ENCODE results near the gene C1orf174.

C1orf174 gene

DNA sequence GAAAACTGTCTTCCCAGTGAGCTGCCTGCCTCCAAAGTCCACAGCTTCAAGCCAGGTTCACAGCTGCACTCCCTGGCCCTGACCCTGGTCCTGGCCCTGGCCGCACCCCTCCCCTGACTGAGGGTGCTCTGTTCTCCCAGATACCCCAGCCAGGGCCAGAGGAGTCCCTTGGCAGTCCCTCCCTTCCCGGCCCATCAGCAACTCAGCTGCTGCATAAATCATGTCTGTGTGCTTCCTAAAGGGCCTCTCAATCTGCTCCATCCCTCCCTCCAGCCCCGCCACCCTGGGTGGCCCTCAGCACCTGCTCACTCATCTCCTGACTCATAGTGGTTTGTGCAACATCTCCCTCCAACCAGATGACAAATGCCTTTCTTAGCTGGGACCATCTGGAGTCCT is 24.8 kb upstream of the C1orf174 start:
- no peak overlapping the region for H3K4me3 ChIP-seq (ENCODE audit: low read depth, low read length)
- TF ChIP-seq, protein P1, sequence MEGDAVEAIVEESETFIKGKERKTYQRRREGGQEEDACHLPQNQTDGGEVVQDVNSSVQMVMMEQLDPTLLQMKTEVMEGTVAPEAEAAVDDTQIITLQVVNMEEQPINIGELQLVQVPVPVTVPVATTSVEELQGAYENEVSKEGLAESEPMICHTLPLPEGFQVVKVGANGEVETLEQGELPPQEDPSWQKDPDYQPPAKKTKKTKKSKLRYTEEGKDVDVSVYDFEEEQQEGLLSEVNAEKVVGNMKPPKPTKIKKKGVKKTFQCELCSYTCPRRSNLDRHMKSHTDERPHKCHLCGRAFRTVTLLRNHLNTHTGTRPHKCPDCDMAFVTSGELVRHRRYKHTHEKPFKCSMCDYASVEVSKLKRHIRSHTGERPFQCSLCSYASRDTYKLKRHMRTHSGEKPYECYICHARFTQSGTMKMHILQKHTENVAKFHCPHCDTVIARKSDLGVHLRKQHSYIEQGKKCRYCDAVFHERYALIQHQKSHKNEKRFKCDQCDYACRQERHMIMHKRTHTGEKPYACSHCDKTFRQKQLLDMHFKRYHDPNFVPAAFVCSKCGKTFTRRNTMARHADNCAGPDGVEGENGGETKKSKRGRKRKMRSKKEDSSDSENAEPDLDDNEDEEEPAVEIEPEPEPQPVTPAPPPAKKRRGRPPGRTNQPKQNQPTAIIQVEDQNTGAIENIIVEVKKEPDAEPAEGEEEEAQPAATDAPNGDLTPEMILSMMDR (IDR thresholded peaks at IDR 0.05; ENCODE audit: low read depth, low read length): no peak

DNA sequence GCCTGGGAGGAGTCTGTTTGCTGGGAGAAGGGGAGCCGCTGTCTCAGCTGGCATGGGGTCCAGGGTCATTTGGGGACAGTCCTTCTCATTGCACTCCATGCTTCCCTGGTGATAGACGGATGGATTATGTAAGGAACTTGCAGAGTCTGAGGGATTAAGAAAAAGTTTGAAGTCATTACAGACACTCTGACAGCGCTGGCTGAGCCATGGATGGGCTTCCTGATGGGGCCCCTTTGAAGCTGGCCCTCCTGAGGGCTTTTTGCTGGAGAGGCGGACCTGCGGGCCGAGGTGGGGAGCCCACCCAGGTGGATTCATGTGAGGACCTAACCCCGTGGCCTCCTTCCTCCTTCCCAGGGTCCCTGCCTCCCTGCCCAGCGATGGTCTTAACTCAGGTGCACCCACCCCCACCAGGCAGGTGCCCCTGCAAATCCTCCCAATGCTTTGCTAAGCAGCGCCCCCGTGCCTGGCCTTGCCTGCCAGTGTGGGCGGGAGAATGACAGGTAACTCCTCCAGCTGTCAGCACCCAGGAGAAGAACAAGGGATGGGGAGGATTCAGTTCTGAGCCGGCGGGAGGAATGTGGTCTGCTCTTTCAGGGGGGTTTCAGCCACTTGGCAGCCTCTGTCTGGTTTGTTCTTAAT is 24.2 kb upstream of the C1orf174 start:
- H3K4me3 ChIP-seq (ENCODE audit: low read depth, low read length): no peak overlapping the region
- TF ChIP-seq, protein P1 (IDR thresholded peaks at IDR 0.05; ENCODE audit: low read depth, low read length): no peak

DNA sequence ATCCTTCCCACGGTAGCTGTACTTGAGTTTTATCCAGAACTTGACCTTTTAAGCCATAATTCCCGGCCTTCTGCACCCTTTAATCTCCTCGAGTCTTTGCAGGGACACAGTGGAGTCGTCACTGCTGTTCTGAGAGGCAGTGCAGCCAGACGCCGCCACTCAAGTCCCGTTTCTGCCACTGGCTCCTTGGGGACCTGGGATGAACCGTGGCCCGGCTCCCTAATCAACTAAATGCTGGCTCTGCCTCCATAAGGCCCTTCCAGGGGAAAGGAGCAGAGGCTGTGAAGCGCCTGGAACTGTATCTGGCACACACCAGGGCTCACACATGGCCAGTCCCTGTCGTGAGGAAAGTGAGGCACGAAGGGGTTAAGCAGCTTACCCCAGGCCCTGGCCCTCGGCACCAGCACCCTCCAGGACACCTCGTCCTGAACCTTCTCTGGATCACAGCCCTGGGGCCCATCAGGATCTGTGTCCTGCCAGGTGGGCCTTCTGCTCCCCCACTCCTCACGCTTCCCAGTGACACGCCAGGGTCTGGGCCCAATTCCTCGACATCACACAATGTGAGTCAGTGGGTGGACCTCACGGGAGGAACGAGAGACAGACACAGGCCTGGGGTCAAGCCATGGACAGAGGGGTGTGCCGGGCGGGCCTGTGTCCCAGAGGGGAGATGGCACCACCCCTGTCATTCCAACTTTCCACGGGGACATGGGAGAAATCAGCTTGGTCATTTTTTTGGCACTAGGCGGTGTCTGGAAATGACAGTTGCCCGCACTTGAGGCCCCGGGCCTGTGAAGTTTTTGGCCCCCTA is 23.5 kb upstream of the C1orf174 start:
- TF ChIP-seq, protein P1 (IDR thresholded peaks at IDR 0.05; ENCODE audit: low read depth, low read length): no peak

DNA sequence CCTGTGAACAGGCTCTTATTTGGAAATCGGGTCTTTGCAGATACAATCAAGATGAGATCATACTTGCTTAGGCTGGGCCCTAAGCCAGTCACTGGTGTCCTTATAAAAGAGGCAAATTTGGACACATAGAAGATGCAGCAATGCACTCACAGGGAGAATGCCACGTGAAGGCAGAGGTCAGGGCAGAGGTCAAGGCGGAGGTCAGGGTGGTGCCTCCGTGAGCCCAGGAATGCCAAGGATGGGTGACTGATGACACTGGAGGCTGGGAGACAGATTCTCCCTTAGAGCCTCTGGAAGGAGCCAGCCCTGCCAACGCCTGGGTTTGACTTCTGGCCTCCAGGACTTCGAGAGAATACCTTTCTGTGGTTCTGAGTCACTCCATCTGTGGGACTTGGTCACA is 22.8 kb upstream of the C1orf174 start:
- H3K4me3 ChIP-seq (ENCODE audit: low read depth, low read length): no peak overlapping the region
- TF ChIP-seq, protein P1 (IDR thresholded peaks at IDR 0.05; ENCODE audit: low read depth, low read length): no peak

More for the DNA sequence above, 23.5 kb upstream of the C1orf174 start:
- no peak overlapping the region for H3K4me3 ChIP-seq (ENCODE audit: low read depth, low read length)

DNA sequence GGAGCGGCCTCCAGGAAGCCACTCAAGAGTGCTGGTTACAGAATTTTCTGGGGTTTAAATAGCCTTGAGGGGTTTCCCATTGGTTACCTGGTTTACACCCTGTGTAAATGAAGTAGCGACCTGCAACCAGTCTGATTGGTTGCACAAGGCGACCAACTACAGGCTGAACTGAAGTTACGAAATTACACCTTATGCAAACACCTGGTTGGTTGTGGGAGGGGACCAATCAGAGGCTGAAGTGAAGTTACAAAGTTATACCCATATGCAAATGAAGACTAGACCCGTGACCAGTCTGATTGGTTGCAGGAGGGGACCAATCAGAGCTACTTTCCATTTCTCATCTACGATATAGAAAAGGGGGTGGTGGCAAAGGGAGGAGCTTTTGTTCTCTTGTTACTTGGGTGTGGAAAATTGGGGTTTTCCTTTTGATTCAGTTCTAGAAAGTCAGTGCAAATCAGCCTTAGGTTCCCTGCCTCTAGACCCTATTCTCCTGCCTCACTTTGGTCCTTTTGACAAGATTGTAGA is 22.2 kb upstream of the C1orf174 start:
- TF ChIP-seq, protein P1 (IDR thresholded peaks at IDR 0.05; ENCODE audit: low read depth, low read length): no peak

DNA sequence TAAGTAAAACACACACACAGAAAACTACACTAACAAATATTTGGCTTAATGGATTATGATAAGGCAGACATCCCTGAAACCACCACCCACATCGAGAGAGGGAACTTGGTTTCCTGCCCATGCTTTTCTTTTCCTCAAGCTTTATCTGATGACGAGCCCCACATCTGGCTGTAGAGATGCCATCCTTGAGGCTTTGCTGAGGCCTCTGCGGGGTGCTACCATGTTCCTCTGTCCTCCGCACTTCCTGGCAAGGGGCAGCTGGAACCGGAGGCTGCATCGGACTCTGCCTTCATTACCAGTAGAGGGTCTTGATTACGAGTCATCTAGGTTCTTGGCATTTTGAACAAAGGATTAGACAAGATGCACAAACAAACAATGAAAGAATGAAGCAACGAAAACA is 21.7 kb upstream of the C1orf174 start:
- peak overlapping the region; percentile 23; the same call in 1 of the 2 replicates for H3K4me3 ChIP-seq (ENCODE audit: low read depth, low read length)
- TF ChIP-seq, protein P1 (IDR thresholded peaks at IDR 0.05; ENCODE audit: low read depth, low read length): no peak

More for the DNA sequence above, 22.2 kb upstream of the C1orf174 start:
- peak overlapping the region; percentile 23; the same call in 1 of the 2 replicates for H3K4me3 ChIP-seq (ENCODE audit: low read depth, low read length)

DNA sequence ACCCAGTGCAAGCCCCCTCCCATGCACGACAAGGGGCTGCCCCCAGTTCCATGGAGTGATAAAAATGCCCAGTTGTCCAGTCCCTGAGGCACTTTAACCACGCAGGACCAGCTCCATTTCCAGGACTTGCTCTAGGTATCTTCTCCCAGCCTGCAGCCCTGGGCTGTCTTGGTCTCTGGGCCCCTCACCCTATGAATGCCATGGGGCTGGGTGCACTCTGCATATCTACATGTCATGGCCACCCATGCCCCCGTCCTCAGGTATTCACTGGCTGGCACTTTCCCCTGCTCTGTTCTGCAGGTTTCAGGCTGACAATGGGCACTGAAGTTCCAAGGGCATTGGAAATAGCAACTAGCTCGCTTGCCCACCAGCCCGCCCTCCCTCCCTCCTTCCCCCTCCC is 19.6 kb upstream of the C1orf174 start:
- TF ChIP-seq, protein P1 (IDR thresholded peaks at IDR 0.05; ENCODE audit: low read depth, low read length): no peak

More for the DNA sequence above, 19.6 kb upstream of the C1orf174 start:
- H3K4me3 ChIP-seq (ENCODE audit: low read depth, low read length): no peak overlapping the region
